ENCODE data around the gene KRT35. TPM values are rescaled to one million over a fixed set of nuclear protein-coding genes. Genes with fewer than 3 reads are reported as not detected.

The KRT35 gene
- total RNA-seq, 1 experiment from 2014 or later: not detected

DNA sequence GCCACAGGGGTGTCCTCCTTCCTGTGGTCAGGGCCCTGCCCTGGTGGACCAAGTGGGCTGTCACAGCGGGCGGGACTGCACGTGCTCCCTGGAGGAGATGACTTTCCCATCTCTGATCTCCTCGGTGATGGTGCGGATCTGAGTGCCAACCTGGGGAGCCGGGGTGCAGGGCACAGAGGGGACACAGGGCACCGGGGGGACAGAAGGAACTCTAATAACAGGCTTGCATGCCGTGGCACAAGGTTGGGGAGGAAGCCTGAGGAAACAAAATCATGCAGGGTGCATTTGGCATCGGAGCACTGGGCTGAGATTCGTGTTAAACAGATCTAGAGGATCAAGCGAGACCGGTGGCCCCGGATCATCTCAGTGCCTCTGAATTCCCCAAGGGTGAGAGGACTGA lies 5.4 kb upstream of the KRT35 start:
- BruUV-seq (replicated peaks): no TSS peak
- H3K36me3 Mint-ChIP-seq (ENCODE audit: insufficient read depth, unreplicated experiment): no peaks in the 10 kb centered on the region
- H3K27me3 Mint-ChIP-seq (ENCODE audit: insufficient read depth, unreplicated experiment): no peaks in the 10 kb centered on the region
- H3K9me3 Mint-ChIP-seq (ENCODE audit: unreplicated experiment): no peaks in the 10 kb centered on the region
- H3K4me1 Mint-ChIP-seq (ENCODE audit: insufficient read depth, unreplicated experiment): no peaks in the 10 kb centered on the region
- DNase-seq (ENCODE audit: unreplicated experiment): no peak
- no peak for TF ChIP-seq CTCF (IDR thresholded peaks at IDR 0.05; ENCODE audit: unreplicated experiment)
- H3K4me3 Mint-ChIP-seq (ENCODE audit: unreplicated experiment): no peak overlapping the region
- ChIA-PET POLR2A (no interaction called here), CTCF (interaction anchor here (1.1 kb wide), 1 partner anchor 62 kb away, joined by 5 read pairs; no protein-coding TSS in a partner anchor)
- intact Hi-C loops (cut with micrococcal nuclease): no loop called here
- H3K27ac Mint-ChIP-seq (ENCODE audit: low read depth, unreplicated experiment): no peak overlapping the region

DNA sequence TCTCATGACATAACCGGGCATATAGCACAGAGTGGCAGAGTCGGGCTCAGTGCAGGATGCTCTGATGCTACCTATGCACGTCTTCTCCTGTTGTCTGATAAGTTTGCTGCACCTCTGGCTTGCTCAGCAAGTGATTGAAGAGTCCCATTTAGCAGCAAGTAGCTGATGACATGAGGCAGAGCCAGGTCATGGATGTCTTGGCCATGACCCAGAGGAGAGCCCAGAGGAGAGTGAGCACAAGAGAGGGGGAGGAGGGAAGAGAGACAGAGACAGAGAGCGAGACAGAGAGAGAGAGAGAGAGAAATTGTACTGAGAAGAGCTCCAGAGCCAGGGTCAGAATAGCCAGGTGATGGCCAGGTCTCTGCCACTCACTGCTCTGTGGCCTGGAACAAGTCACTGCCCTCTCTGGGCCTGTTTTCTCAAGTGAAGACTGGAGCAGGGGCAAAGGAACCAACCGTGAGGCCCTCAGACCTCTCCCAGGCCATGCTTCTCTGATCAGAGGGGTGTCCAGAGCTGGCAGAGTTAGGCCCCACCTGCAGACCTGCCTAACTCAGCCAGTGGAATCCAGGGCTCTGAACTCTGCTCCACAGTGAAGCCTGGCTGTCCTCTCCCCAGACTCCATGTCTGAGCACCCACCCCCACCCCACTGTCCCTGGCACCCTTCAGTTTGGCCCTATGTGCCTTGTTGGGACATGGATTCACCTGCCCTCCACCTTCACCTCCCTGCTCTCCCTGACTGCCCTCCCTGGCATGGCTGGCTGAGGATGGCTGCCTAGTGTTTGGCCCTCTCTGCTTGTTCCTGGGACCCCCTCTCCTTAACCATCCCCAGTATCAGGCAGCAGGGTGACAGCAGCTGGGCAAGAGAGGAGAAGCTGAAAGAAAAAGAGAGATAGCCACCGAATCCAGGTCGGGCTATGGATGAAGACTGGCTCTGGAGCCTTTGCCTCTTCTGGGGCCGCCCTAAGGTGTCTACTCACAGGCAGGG lies 4.3 kb upstream of the KRT35 start:
- H3K4me3 Mint-ChIP-seq (ENCODE audit: unreplicated experiment): no peak overlapping the region
- no peak for TF ChIP-seq CTCF (IDR thresholded peaks at IDR 0.05; ENCODE audit: unreplicated experiment)
- ChIA-PET POLR2A (interaction anchor here (0.6 to 0.7 kb wide), 2 partner anchors 22 to 164 kb away, joined by 3 read pairs; no protein-coding TSS in a partner anchor), CTCF (interaction anchor here (0.7 to 2.2 kb wide), 3 partner anchors 9 to 576 kb away, joined by 4 to 7 read pairs (median 4); no protein-coding TSS in a partner anchor)
- BruUV-seq (replicated peaks): no TSS peak
- no peak overlapping the region for H3K27ac Mint-ChIP-seq (ENCODE audit: low read depth, unreplicated experiment)
- no peaks in the 10 kb centered on the region for H3K4me1 Mint-ChIP-seq (ENCODE audit: insufficient read depth, unreplicated experiment)
- DNase-seq (ENCODE audit: unreplicated experiment): no peak
- H3K9me3 Mint-ChIP-seq (ENCODE audit: unreplicated experiment): no peaks in the 10 kb centered on the region
- intact Hi-C loops (cut with micrococcal nuclease): no loop called here
- no peaks in the 10 kb centered on the region for H3K36me3 Mint-ChIP-seq (ENCODE audit: insufficient read depth, unreplicated experiment)
- no peaks in the 10 kb centered on the region for H3K27me3 Mint-ChIP-seq (ENCODE audit: insufficient read depth, unreplicated experiment)

- no TSS peak for BruUV-seq (replicated peaks)
- Mint-ChIP-seq H3K9me3 (ENCODE audit: unreplicated experiment) (no peaks in the 10 kb centered on the region), H3K27ac (ENCODE audit: low read depth, unreplicated experiment) (no peak overlapping the region), H3K4me3 (ENCODE audit: unreplicated experiment) (no peak overlapping the region), H3K27me3 (ENCODE audit: insufficient read depth, unreplicated experiment) (no peaks in the 10 kb centered on the region), H3K4me1 (ENCODE audit: insufficient read depth, unreplicated experiment) (no peaks in the 10 kb centered on the region), H3K36me3 (ENCODE audit: insufficient read depth, unreplicated experiment) (no peaks in the 10 kb centered on the region)
- CTCF ChIA-PET: interaction anchor here (1.1 to 2.2 kb wide), 2 partner anchors 65 to 575 kb away, joined by 4 to 7 read pairs; no protein-coding TSS in a partner anchor
- no peak for DNase-seq (ENCODE audit: unreplicated experiment)
- intact Hi-C loops (cut with micrococcal nuclease): no loop called here
- POLR2A ChIA-PET: interaction anchor here (0.7 kb wide), 1 partner anchor 23 kb away, joined by 3 read pairs; no protein-coding TSS in a partner anchor
- TF ChIP-seq CTCF (IDR thresholded peaks at IDR 0.05; ENCODE audit: unreplicated experiment): no peak
These were observed 3.3 kb upstream of the KRT35 start for GRCh38 chr17:41483991-41484826.

All from MCF 10A (cell line).